Measurements from ENCODE around the gene SVIL. TPM values are rescaled to one million over a fixed set of nuclear protein-coding genes. Genes with fewer than 3 reads are reported as not detected.

The SVIL gene
- total and polyA plus RNA-seq, 2 of the 13 experiments (the other 11 are each of a cell fraction or from before 2014, with no cell fraction given): 3.9 to 12.1 TPM

- TF ChIP-seq ZNF770 (CRISPR knock-in tag; IDR thresholded peaks at IDR 0.05): peak; percentile 67; the same call in 1 of the 2 replicates
Observed at GRCh38 chr10:29493697-29494096, 141.1 kb downstream of the SVIL start (continued).

GRCh38 chr10:29492774-29493173, 142.0 kb downstream of the SVIL start:
- no peak for TF ChIP-seq ZNF839 (CRISPR knock-in tag; IDR thresholded peaks at IDR 0.05; ENCODE audit: borderline replicate concordance)
- no peak for TF ChIP-seq ZNF432 (CRISPR knock-in tag; IDR thresholded peaks at IDR 0.05; ENCODE audit: borderline replicate concordance)
- TF ChIP-seq ZNF281 (CRISPR knock-in tag; IDR thresholded peaks at IDR 0.05; ENCODE audit: borderline replicate concordance): no peak
- no peak for TF ChIP-seq ZSCAN9 (CRISPR knock-in tag; IDR thresholded peaks at IDR 0.05; ENCODE audit: borderline replicate concordance)
- TF ChIP-seq HIC2 (CRISPR knock-in tag; IDR thresholded peaks at IDR 0.05; ENCODE audit: low read depth): no peak
- TF ChIP-seq SPEN (CRISPR knock-in tag; IDR thresholded peaks at IDR 0.05; ENCODE audit: low read depth): no peak
- no peak for TF ChIP-seq SMYD3 (CRISPR knock-in tag; IDR thresholded peaks at IDR 0.05)
- TF ChIP-seq NCOA1 (CRISPR knock-in tag; IDR thresholded peaks at IDR 0.05): no peak
- TF ChIP-seq ZNF7 (CRISPR knock-in tag; IDR thresholded peaks at IDR 0.05): no peak
- TF ChIP-seq RELA (CRISPR knock-in tag; IDR thresholded peaks at IDR 0.05): no peak
- no peak for TF ChIP-seq TAF1 (CRISPR knock-in tag; IDR thresholded peaks at IDR 0.05)
- no peak for TF ChIP-seq RARG (CRISPR knock-in tag; IDR thresholded peaks at IDR 0.05; ENCODE audit: low read depth)
- no peak for TF ChIP-seq RBAK (CRISPR knock-in tag; IDR thresholded peaks at IDR 0.05)
- no peak for TF ChIP-seq ZKSCAN1 (IDR thresholded peaks at IDR 0.05; ENCODE audit: low read length)
- TF ChIP-seq ZNF337 (CRISPR knock-in tag; IDR thresholded peaks at IDR 0.05; ENCODE audit: borderline replicate concordance, low read depth): no peak
- no peak for TF ChIP-seq MXD1 (CRISPR knock-in tag; IDR thresholded peaks at IDR 0.05)
- H3K4me1 ChIP-seq (ENCODE audit: insufficient read depth, low read length): no peaks in the 10 kb centered on the region
- no peaks in the 10 kb centered on the region for H3K9me3 ChIP-seq (ENCODE audit: low read length)
- no peak for FAIRE-seq
- in situ Hi-C loops (cut with HindIII; ENCODE audit: extremely low pct_ligation_motif_present, low pct_unique_long_range_greater_than_20kb) (no loop called here), intact Hi-C loops (cut with micrococcal nuclease; ENCODE audit: unreplicated experiment) (no loop called here)
- 79% methylated on average over 11 of the region's 11 CpGs for WGBS (ENCODE audit: low lambda C conversion rate)
- no peak overlapping the region for H2AFZ ChIP-seq (ENCODE audit: low read length)
- ATAC-seq: no peak
- H3K36me3 ChIP-seq (replicated peaks in 1 of 2; ENCODE audit: control insufficient read depth in 1 of 2, insufficient read depth in 2 of 2, low read length in 2 of 2): peaks cover 1 to 14% of the 10 kb centered on the region in 2 experiments; a peak in 2 of 5 replicates
- no peaks in the 10 kb centered on the region for H4K20me1 ChIP-seq (ENCODE audit: insufficient read depth, low read length)
- no peak overlapping the region for H3K4me3 ChIP-seq (replicated peaks in 1 of 3; ENCODE audit: insufficient read depth in 1 of 3, low read depth in 2 of 3, low read length in 3 of 3)
- H3K27ac ChIP-seq (ENCODE audit: extremely low read length, insufficient read depth, low read length): no peak overlapping the region
- H3K9ac ChIP-seq (ENCODE audit: insufficient read depth, low read depth, low read length): no peak overlapping the region
- no peaks in the 10 kb centered on the region for H3K79me2 ChIP-seq (ENCODE audit: insufficient read depth, low read length)
- ChIA-PET CTCF (ENCODE audit: low intra/inter-chr PET ratio, low total read pairs) (no interaction called here), POLR2A (no interaction called here)
- no TSS peak for BruUV-seq (replicated peaks)
- H3K27me3 ChIP-seq (ENCODE audit: control insufficient read depth in 1 of 2, insufficient read depth in 2 of 2, low read length in 2 of 2): no peaks in the 10 kb centered on the region
- DNase-seq (ENCODE audit: low spot score): no peak
- no peak overlapping the region for H3K4me2 ChIP-seq (ENCODE audit: low read depth, low read length)
